HUDEP-2 (cell line): ENCODE measurements around the gene NAB1.
"Not testable (repeated sequence)": the region's sequence is repeated elsewhere in the genome, so short reads cannot be mapped to it uniquely, and the experiment has no call there.

Experiments used
- DNase-seq, 76 experiments: peaks; one replicate each; lab custom pipeline; 2025; ENCODE audit not compliant: unreplicated experiment in 76 of 76; lab: John Stamatoyannopoulos, UW

The NAB1 gene, protein sequence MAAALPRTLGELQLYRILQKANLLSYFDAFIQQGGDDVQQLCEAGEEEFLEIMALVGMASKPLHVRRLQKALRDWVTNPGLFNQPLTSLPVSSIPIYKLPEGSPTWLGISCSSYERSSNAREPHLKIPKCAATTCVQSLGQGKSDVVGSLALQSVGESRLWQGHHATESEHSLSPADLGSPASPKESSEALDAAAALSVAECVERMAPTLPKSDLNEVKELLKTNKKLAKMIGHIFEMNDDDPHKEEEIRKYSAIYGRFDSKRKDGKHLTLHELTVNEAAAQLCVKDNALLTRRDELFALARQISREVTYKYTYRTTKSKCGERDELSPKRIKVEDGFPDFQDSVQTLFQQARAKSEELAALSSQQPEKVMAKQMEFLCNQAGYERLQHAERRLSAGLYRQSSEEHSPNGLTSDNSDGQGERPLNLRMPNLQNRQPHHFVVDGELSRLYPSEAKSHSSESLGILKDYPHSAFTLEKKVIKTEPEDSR

DNA sequence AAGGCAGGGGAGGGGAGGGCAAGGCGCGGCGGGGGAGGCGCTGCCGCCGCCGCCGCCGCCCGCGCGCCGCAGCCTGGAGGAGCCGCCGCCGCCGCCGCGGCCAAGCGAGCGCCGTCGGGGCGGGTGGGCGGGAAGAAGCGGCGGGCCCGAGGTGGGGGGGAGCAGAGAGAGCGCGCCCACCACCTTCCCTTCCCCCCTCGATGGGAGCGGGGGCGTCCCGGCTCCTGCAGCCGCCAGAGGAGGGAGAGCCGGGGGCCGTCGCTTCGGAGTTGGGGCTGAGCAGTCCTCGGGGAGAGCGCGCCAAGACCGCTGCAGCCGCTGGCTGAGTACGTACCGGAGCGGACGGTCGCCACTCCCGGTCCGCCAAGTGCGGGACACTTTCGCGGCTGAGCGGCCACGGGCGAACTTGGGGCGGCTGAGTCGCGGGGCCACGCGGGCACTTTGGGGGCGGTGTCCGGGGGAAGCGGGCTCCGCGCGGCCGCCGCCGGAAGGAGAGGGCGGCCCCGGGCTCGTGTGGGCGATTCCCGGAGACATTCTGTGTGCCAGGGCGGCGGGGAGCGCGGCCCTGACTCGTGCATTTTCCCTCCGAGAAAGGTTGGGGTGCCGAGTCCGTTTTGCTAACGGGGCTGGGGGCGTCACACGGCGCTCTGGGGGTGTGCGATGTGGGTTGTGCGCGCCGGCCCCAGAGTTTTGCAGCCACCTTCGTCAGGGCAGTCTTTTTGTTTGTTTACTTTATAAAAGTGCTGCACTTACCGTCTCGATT is at the start of gene NAB1:
Gene NAB1, plus strand, starts transcription at position 49 of the 763 bp plus-strand sequence. CDS start 10,094 bp downstream, outside the sequence.
- peak in 31 of 76 experiments; percentile 10 to 67 (median 46) for DNase-seq

DNA sequence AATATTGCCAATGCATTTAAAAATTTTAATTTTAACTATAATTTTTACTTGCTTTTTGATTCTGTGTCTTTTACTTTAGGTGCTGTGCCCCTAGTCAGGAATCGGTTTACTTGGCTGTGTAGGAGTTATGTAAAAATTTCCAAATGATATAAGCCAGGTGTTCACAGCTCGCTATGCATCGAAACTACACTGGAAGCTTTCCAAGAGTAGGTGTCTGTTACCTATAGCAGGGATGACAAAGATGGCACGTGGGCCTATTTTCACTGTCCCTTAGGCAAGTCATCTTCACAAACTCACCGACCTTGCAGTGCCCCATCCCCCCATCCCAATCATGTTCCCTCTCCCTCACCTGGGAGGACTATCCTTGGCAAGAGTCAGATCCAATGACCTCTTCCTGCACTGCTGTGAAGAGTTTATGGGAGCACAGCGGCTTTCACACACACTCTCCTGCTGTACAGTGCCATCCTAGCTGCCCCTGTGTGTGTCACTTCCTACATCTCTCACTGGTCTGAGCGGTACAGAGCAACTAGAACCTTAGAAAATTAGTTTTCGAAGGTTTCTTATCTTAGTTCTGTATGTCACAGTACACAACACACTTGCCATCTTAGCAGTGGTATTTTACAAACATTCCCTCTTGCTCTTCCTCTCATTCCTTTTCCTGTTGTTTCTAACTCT is 49.2 kb upstream of the NAB1 start:
- DNase-seq = no peak

GRCh38 chr2:190600293-190601103 is 48.4 kb upstream of the NAB1 start:
- DNase-seq = no peak

DNA sequence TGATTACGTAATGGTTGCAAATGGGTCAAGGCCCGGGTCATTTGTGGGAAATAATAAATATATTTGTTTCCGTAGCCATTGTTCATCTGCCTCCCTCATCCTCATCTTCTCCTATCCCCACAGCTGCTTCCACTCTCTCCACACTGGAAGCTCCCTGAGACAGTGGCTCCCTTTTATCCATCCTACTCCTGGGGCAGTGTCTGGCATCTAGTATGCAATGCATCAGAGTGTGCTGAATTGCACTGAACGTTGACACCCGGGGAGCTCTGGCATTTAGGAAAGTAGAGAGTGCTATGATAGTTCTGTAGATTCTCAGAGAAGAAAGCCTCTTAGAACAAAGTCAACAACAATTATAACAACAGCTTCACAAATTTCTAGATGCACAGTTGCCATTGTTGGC is 45.5 kb upstream of the NAB1 start:
- DNase-seq = no peak

DNA sequence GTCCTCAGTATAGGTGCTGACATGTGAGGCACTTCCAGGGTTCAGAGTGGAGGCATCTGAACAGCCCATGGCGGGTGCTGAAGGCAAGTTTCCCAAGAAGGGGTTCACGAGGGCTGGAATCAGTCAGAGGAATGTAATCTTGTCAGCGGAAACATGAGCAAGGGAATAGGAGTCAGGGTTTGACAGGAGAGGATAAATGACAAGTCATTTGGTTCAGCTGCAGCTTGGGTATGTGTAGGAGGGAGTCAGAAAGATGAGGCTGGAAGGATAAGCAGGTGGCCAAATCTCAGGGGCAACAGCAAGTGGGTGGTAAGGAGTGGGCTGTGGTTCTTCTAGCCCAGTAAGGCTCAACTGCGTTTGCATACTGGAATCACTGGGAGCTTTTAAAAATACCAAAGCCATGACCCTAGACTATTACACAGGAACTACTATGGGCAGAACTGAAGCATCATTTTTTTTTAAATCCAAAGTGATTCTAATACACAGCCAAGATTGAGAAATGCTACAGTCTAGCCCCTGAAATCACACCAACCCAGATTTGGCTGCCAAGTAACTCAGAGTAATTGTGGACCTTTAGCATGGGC is 41.8 kb upstream of the NAB1 start:
- no peak for DNase-seq

- DNase-seq = no peak
Observed at GRCh38 chr2:190607657-190608357, 41.1 kb upstream of the NAB1 start.

DNA sequence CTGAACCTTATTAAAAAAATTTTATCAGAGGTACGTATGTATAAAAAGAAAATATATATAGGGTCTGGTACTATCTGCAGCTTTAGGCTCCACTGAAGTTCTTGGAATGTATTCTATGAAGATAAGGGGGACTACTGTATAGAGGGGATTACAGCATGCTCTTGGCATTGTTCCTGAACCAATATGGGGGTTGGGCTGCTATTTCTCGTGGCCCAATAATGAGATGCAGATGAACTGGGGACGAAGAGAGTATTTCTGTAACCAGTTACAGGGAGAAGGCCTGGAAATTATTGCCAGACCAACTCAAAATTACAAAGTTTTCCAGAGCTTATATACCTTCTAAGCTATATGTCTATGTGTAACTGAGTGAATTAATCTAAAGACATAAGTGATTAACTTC is 40.0 kb upstream of the NAB1 start:
- not testable (repeated sequence) for DNase-seq

DNA sequence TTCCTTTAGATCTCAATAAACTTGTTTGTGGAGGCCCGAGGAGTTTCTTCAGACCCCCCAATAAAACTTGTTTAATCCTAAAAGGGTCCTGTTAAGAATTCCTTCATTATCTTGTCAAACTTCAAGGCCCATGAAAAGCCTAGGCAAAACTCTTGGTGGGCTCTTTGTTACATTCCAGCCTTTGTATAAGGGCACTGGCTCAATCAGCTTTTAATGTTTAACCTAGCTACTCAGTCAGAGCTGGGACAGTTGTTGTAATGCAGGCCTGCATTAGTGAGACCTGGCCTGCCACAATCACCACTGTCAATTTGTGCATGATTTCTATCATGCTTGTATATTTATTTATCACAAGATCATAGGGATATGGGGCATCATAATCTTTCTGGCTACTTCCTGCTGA is 39.5 kb upstream of the NAB1 start:
- DNase-seq = not testable (repeated sequence)

DNA sequence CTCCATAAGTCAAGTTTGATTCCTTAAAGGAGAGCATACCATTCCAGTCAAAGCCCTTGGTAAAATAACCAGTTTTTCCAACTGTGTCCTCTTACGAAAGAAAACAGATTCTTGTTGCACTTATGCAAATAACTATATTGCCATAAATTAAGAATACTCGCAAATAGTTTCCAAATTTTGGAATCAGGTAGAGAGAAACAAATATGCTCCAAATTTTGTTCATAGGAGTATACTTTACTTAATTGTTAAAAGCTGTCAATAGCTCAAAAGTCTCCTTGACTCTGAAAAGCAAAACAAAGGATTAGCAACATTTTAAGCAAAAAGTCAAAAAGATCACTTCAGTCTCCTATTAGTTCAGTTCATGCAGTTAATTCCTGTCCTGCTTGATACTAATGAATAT is 38.4 kb upstream of the NAB1 start:
- DNase-seq = not testable (repeated sequence)

DNA sequence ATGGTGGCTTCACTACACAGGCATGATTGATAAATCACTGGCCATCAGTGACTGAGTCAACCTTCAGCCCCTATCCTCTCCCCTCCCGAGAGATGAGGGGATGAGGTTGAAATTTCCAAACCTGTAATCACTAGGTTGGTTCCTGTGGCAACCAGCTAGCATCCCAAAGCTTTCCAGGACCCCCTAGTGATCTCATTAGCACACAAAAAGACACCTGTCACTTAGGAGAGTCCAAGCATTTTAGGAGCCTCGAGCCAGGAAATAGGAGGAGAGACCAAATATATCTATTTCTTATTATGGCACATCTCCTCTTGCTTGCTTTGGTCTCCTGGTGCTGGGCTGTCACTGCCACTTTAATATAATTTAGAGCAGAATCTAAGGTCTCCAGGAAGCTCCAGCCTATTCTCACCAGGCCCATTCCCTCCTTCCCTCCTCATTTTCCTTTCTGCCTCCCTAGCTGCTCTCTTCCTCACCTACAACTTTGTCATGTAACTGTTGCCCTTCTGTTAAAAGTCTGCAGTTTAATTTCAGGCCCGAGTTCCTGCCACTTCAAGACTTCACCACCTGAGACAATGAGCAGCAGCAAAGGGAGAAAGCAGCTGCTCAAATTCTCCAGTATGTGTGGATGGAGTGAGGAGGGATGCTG is 33.2 kb upstream of the NAB1 start:
- DNase-seq = no peak

GRCh38 chr2:190618030-190618429 is 30.9 kb upstream of the NAB1 start:
- DNase-seq = no peak

DNA sequence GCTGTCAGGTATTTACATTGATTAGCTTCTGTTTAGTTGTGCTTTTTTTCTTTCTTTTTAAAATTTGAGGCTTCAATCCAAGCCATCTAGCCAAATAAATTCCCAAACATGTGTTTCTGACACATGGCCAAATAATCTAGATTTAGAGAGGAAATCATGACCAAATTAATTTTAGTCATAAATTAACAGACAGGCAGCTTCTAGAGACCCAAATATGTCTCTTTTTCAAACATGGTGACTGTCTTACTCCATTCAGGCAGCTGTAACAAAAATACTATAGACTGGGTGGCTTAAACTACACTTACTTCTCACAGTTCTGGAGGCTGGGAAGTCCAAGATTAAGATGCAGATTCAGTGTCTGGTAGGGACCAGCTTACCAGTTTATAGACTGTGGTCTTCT is 23.2 kb upstream of the NAB1 start:
- no peak for DNase-seq

DNA sequence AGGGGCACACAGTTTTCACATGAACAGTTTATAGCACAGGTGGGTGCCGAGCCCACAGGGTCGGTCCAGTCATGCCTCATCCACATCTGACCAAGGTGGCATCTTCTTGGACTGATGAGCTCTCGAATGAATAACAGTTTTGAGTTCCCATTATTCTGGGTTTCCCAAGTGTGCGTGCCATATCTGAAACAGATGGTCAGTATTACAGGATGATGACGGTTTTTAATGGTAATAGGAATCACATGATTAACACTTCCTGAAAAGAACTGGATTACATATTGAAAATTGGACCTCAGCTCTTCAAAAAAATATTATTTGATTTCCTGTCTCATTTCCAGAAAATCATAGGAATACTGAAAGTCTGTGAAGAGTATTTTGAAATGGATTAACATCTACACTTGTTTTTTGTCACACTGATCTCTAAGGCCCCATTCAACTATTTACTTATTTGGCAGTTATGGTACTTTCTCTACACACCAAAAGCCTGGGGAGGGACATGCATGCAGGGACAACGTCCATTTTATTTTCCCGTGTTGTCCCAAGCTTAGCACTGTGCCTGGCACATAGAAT is 22.2 kb upstream of the NAB1 start:
- DNase-seq = no peak

DNA sequence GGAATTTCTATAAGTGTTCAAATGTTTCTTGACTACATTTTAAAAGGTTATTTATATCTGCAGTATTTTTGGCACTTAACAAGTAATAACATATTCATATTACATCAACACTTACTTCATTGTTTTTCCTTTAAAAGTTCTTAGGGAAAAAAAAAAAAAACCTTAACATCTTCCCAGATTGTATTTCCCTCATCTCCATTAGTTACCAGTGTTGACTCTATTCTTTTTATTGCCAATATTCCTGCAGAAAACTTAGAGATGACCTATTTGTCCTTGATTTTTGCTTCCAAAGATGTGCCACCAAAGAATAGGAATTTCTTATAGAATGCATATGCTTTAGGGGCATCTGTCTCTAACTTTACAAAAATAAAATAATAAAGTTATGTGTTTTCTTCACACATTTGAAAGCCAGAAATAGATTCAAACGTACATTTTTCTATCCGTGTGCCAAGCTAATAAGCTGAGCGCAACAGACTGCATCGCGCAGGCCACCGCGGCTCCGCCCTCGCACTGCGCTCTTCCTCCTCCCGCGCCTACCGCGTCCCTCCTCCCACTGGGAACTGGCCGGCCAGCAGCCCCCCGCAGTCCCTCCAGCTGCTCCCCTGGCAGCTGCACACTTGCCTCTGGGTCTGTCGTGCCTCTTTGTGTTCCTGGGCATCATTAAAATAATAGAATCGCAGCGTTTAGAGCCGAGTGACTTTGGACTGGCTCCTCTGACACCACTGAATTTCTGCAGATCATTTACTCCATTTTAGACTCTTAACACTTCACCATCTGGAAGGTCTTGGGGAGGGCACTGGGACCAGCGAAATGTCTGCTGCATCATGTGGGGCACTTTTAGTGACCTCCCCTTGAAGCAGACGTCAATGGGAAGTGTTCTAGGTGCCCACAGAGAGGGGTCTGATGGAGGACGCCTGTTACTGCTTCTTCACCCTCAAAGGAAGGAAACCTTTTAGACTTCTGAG is 21.2 kb upstream of the NAB1 start:
- DNase-seq = peak in 1 of 76 experiments; percentile 5

GRCh38 chr2:190628591-190629319 is 20.1 kb upstream of the NAB1 start:
- DNase-seq = no peak

GRCh38 chr2:190634381-190634780 is 14.5 kb upstream of the NAB1 start:
- DNase-seq = no peak

DNA sequence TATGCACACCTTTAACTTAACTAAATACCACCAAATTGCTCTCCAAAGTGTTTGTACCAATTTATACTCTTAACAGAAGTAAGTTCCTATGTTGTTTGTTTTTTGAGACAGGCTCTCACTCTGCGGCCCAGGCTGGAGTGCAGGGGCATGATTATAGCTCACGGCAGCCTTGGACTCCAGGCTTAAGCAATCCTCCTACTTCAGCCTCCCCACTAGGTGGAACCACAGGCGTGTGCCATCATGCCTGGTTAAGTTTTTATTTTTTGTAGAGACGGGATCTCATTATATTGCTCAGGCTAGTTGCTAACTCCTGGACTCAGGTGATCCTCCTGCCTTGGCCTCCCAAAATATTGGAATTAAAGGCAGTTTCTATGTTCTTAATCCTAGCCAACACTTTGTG is 13.1 kb upstream of the NAB1 start:
- peak in 1 of 76 experiments; percentile 6 for DNase-seq
